IPS-18a (cell line): ENCODE measurements around the gene ARHGAP45.
"Not testable (repeated sequence)": the region's sequence is repeated elsewhere in the genome, so short reads cannot be mapped to it uniquely, and the experiment has no call there.

Source experiments
- H3K27ac ChIP-seq: one replicate; pipeline ENCODE4 v1.5.1; 2013; ENCODE audit warnings: low read length
- H3K27me3 ChIP-seq: one replicate; pipeline ENCODE4 v1.6.1; 2013; ENCODE audit warnings: mild to moderate bottlenecking, low read length; ENCODE audit not compliant: control insufficient read depth, insufficient read depth
- H3K36me3 ChIP-seq: one replicate; pipeline ENCODE4 v1.6.1; 2013; ENCODE audit warnings: low read depth, low read length; ENCODE audit not compliant: control insufficient read depth
- H3K4me1 ChIP-seq: one replicate; pipeline ENCODE4 v1.6.1; 2013; ENCODE audit warnings: low read depth, low read length; ENCODE audit not compliant: control insufficient read depth
- H3K4me3 ChIP-seq: one replicate; pipeline ENCODE4 v1.5.1; 2013; ENCODE audit warnings: low read length
- H3K9ac ChIP-seq: one replicate; pipeline ENCODE4 v1.6.1; 2013; ENCODE audit warnings: mild to moderate bottlenecking, low read length, moderate library complexity
- H3K9me3 ChIP-seq: one replicate; pipeline ENCODE4 v1.6.1; 2013; ENCODE audit warnings: low read depth, low read length; ENCODE audit not compliant: control insufficient read depth

ARHGAP45 gene

GRCh38 chr19:1123885-1124677 lies 57.1 kb downstream of the ARHGAP45 start:
- Histone ChIP-seq H3K27me3 (no peaks in the 10 kb centered on the region), H3K9me3 (no peaks in the 10 kb centered on the region), H3K36me3 (peaks cover 21% of the 10 kb centered on the region), H3K4me3 (no peak overlapping the region), H3K27ac (no peak overlapping the region), H3K4me1 (no peaks in the 10 kb centered on the region), H3K9ac (no peak overlapping the region)

DNA sequence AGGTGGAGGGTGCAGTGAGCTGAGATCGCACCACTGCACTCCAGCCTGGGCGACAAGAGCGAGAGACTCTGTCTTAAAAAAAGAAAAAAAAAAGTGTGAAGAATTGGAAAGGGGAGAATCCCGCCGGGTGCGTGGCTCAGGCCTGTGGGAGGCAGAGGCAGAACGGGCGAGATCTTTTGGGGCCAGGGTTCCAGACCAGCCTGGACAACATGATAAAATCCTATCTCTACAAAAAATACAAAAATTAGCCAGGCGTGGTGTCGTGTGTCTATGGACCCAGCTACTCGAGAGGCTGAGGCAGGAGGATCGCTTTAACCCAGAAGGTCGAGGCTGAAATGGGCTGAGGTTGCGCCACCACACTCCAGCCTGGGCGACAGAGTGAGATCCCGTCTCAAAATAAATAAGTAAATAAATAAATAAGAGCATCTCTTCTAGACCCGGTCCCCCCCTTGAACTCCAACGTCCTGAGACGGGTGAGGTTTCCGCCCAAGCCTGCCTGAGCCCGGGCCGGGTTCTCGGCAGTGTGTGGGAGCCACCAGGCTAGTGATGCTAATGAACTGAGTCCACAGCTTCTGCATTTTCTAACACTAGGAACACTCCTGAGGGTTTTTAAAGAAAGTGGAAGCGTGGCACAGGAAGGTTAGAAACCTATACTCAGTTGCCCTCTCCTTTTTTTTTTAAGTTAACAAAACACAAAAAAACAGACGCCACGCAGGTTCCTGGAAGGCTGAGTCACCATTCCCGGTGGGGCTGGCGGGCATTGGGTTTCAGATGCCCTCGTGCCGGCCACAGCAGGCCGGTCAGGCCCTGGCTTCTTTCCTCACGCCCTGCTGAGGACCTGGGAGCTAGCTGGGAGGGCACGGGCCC lies 58.9 kb downstream of the ARHGAP45 start:
- peaks cover 15% of the 10 kb centered on the region for H3K36me3 ChIP-seq
- no peak overlapping the region for H3K9ac ChIP-seq
- no peaks in the 10 kb centered on the region for H3K27me3 ChIP-seq
- no peaks in the 10 kb centered on the region for H3K4me1 ChIP-seq
- no peaks in the 10 kb centered on the region for H3K9me3 ChIP-seq
- no peak overlapping the region for H3K27ac ChIP-seq
- no peak overlapping the region for H3K4me3 ChIP-seq

- Histone ChIP-seq H3K27me3 (no peaks in the 10 kb centered on the region), H3K4me1 (no peaks in the 10 kb centered on the region), H3K9me3 (no peaks in the 10 kb centered on the region), H3K27ac (no peak overlapping the region), H3K9ac (no peak overlapping the region), H3K36me3 (peaks cover 8% of the 10 kb centered on the region), H3K4me3 (no peak overlapping the region)
Measured at GRCh38 chr19:1126984-1127760, 60.2 kb downstream of the ARHGAP45 start.

GRCh38 chr19:1128106-1128505 lies 61.1 kb downstream of the ARHGAP45 start:
- H3K4me1 ChIP-seq, result peaks cover 4% of the 10 kb centered on the region
- no peaks in the 10 kb centered on the region for H3K27me3 ChIP-seq
- no peak overlapping the region for H3K27ac ChIP-seq
- no peak overlapping the region for H3K4me3 ChIP-seq
- H3K9me3 ChIP-seq, result no peaks in the 10 kb centered on the region
- no peak overlapping the region for H3K9ac ChIP-seq
- H3K36me3 ChIP-seq, result peaks cover 8% of the 10 kb centered on the region

DNA sequence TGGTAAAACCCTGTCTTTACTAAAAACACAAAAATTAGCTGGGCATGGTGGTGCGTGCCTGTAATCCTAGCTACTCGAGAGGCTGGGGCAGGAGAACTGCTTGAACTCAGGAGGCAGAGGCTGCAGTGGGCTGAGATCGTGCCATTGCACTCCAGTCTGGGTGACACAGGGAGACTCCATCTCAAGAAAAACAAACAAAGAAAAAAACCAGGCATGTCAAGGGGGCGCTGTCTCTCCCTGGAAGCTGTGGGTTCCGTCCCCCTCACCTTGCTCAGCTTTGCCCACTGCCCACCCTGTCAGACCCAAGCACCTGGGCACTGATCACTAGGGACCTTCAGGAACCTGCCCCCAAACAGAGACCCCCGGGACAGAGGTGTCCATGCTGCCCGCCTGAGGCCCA lies 62.1 kb downstream of the ARHGAP45 start:
- not testable (repeated sequence) for H3K36me3 ChIP-seq, H3K9ac ChIP-seq, H3K4me3 ChIP-seq, H3K27me3 ChIP-seq, H3K4me1 ChIP-seq, H3K9me3 ChIP-seq, H3K27ac ChIP-seq

GRCh38 chr19:1129535-1129934 lies 62.6 kb downstream of the ARHGAP45 start:
- peaks cover 4% of the 10 kb centered on the region for H3K4me1 ChIP-seq

DNA sequence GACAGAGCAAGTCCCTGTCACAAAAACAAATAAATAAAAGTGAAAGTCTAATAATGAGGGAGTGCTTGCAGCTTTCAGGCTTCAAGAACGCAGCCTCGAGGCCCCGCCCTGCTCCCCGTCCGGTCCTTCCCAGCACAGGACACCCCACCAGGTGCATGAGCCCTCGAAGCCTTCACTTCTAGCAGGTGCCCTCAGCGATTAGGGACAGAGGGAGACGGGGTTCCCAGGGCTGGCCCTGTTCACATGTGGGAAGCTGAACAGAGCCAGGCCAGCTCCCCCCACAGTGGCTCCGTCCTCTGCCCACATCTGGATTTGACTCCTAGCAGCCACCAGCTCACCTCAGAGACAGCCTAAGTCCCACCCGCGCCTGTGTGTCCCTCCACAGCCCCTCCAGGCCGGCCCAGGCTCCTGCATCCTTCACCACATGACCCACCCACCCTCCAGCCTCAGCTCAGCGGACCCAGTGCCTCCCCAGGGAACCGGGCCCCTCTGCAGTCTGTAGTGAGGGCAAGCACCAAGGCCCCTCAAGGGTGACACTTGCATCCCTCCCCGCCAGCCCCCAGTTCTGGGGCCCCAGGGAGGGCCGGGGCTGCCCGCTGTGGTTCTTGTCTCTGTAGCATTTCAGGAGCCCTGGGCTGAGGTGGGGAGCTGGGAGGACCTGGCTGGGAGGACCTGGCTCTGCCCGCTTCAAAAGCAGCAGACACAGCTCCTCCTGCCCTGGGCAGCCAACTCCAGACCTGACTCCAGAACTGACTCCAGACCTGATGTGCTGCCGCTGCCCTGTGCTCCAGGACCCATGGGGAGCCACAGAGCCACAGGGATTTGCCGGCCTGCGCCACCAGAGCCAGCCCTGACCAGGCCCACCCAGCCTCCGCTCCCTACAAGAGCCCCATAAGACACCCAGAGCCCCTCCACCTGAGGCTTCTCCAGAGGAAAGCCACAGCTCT lies 64.1 kb downstream of the ARHGAP45 start:
- peak overlapping the region; percentile 17 for H3K9ac ChIP-seq
- H3K9me3 ChIP-seq, result no peaks in the 10 kb centered on the region
- peak overlapping the region; percentile 40 for H3K4me3 ChIP-seq
- peaks cover 8% of the 10 kb centered on the region for H3K36me3 ChIP-seq
- no peak overlapping the region for H3K27ac ChIP-seq
- H3K27me3 ChIP-seq, result no peaks in the 10 kb centered on the region
- H3K4me1 ChIP-seq, result peaks cover 4% of the 10 kb centered on the region

More at GRCh38 chr19:1129535-1129934, 62.6 kb downstream of the ARHGAP45 start:
- H3K27ac ChIP-seq, result no peak overlapping the region
- no peaks in the 10 kb centered on the region for H3K27me3 ChIP-seq
- H3K9me3 ChIP-seq, result no peaks in the 10 kb centered on the region
- H3K4me3 ChIP-seq, result no peak overlapping the region
- no peak overlapping the region for H3K9ac ChIP-seq
- H3K36me3 ChIP-seq, result peaks cover 8% of the 10 kb centered on the region

GRCh38 chr19:1131718-1132551 lies 65.0 kb downstream of the ARHGAP45 start:
- no peak overlapping the region for H3K27ac ChIP-seq
- H3K4me1 ChIP-seq, result peaks cover 4% of the 10 kb centered on the region
- no peaks in the 10 kb centered on the region for H3K9me3 ChIP-seq
- no peaks in the 10 kb centered on the region for H3K27me3 ChIP-seq
- peaks cover 6% of the 10 kb centered on the region for H3K36me3 ChIP-seq
- H3K4me3 ChIP-seq, result peak overlapping the region; percentile 40
- H3K9ac ChIP-seq, result peak overlapping the region; percentile 17

DNA sequence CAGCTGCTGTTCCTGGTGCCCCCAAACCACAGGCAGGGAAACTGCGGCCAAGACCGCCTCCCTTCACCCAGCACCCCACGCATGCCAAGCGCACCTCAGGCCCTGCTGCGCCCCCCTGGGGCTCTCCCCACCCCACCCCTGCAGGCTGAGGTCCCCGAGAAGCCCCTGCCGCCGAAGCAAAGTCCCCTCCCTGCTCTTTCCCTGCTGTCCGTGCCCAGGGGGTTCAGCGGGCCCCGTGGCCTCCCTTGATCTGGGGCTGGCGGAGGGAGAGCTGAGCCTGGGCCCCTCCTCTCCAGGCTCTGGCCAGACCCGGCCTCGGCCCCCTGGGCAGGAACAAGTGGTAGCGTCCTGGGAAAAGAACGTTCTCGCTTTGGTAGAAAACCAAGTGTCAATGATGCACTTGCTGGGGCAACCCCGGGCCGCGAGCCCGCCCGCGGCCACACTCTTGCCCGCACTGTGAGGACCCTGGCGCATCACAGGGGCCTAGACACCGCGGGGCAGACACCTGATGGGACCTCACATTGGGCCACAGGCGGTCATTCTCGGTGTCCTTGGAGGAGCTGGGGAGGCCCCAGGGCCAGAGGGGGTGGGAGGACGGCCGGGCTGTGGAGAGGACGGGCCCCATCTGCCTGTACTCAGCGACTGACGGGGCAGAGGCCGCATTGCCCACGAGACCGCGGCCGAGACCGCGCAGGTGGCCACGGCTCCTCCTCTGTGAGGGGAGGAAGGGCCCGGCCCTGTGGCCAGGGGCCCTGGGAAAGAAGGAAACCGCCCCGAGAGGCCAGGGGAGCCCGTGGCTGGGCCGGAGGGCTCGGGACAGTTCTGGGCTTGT lies 65.8 kb downstream of the ARHGAP45 start:
- Histone ChIP-seq H3K27ac (no peak overlapping the region), H3K4me3 (peak overlapping the region; percentile 40), H3K27me3 (no peaks in the 10 kb centered on the region), H3K9ac (no peak overlapping the region), H3K36me3 (no peaks in the 10 kb centered on the region), H3K4me1 (peaks cover 4% of the 10 kb centered on the region), H3K9me3 (no peaks in the 10 kb centered on the region)
